ENCODE measurements around the gene SHC4. TPM values are rescaled to one million over a fixed set of nuclear protein-coding genes. Genes with fewer than 3 reads are reported as not detected.

Gene SHC4
- polyA plus RNA-seq, 1 of the 3 experiments (the other 2 are of a cell fraction), result 1.6 TPM

GRCh38 chr15:48896869-48897814 is 66.6 kb downstream of the SHC4 start:
- H3K27ac ChIP-seq (ENCODE audit: low read depth in 2 of 2, low read length in 1 of 2), result no peak overlapping the region
- H3K79me2 ChIP-seq (ENCODE audit: insufficient read depth), result no peaks in the 10 kb centered on the region
- no peak overlapping the region for H3K4me2 ChIP-seq
- no peak overlapping the region for H3K4me3 ChIP-seq (ENCODE audit: low read depth in 2 of 2, low read length in 1 of 2)
- 86% methylated on average over 13 of the region's 13 CpGs for WGBS (ENCODE audit: low lambda C conversion rate)
- H3K9ac ChIP-seq, result no peak overlapping the region
- no peak for TF ChIP-seq JUND (IDR thresholded peaks at IDR 0.05)
- TF ChIP-seq, protein P1, sequence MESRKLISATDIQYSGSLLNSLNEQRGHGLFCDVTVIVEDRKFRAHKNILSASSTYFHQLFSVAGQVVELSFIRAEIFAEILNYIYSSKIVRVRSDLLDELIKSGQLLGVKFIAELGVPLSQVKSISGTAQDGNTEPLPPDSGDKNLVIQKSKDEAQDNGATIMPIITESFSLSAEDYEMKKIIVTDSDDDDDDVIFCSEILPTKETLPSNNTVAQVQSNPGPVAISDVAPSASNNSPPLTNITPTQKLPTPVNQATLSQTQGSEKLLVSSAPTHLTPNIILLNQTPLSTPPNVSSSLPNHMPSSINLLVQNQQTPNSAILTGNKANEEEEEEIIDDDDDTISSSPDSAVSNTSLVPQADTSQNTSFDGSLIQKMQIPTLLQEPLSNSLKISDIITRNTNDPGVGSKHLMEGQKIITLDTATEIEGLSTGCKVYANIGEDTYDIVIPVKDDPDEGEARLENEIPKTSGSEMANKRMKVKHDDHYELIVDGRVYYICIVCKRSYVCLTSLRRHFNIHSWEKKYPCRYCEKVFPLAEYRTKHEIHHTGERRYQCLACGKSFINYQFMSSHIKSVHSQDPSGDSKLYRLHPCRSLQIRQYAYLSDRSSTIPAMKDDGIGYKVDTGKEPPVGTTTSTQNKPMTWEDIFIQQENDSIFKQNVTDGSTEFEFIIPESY (IDR thresholded peaks at IDR 0.05; ENCODE audit: borderline replicate concordance, low read depth), result no peak
- no peak for TF ChIP-seq RAD21 (IDR thresholded peaks at IDR 0.05; ENCODE audit: low read length)
- H3K9me3 ChIP-seq, result no peaks in the 10 kb centered on the region
- no peaks in the 10 kb centered on the region for H3K9me2 ChIP-seq
- no peaks in the 10 kb centered on the region for H4K20me1 ChIP-seq (ENCODE audit: insufficient read depth)
- H2AFZ ChIP-seq (ENCODE audit: low read depth), result no peak overlapping the region; the same call in 1 of the 2 replicates
- CTCF ChIA-PET, result no interaction called here
- no peaks in the 10 kb centered on the region for H3K4me1 ChIP-seq (ENCODE audit: control insufficient read depth in 1 of 2, insufficient read depth in 2 of 2, low read depth in 1 of 2, low read length in 1 of 2)
- no peaks in the 10 kb centered on the region for H3K27me3 ChIP-seq (ENCODE audit: insufficient read depth)
- H3F3A ChIP-seq (replicated peaks; ENCODE audit: insufficient read depth), result no peaks in the 10 kb centered on the region
- POLR2A ChIA-PET, result no interaction called here
- H3K36me3 ChIP-seq (replicated peaks in 1 of 2; ENCODE audit: control insufficient read depth in 1 of 2, insufficient read depth in 2 of 2, low read length in 1 of 2), result no peaks in the 10 kb centered on the region
- no peak for DNase-seq

- H3K27ac ChIP-seq (ENCODE audit: low read depth in 2 of 2, low read length in 1 of 2), result no peak overlapping the region
- no peak overlapping the region for H3K4me2 ChIP-seq
- peaks cover 4 to 17% of the 10 kb centered on the region in 2 experiments; a peak in 3 of 4 replicates for H3K4me1 ChIP-seq (ENCODE audit: control insufficient read depth in 1 of 2, insufficient read depth in 2 of 2, low read depth in 1 of 2, low read length in 1 of 2)
- peaks cover 15% of the 10 kb centered on the region for H3F3A ChIP-seq (replicated peaks; ENCODE audit: insufficient read depth)
- 95% methylated on average over 3 of the region's 3 CpGs for WGBS (ENCODE audit: low lambda C conversion rate)
- H3K9me3 ChIP-seq, result no peaks in the 10 kb centered on the region
- no peak overlapping the region for H3K4me3 ChIP-seq (ENCODE audit: low read depth in 2 of 2, low read length in 1 of 2)
- H3K9ac ChIP-seq, result no peak overlapping the region
- no peaks in the 10 kb centered on the region for H4K20me1 ChIP-seq (ENCODE audit: insufficient read depth)
- no peak for TF ChIP-seq YY1 (IDR thresholded peaks at IDR 0.05; ENCODE audit: low read depth)
- no peak for TF ChIP-seq USF2 (IDR thresholded peaks at IDR 0.05; ENCODE audit: borderline replicate concordance, low read depth, low read length)
- no peak for TF ChIP-seq RFX5 (IDR thresholded peaks at IDR 0.05; ENCODE audit: low read length)
- no peak for TF ChIP-seq FOSL2 (IDR thresholded peaks at IDR 0.05; ENCODE audit: borderline replicate concordance, low read depth)
- no peak for TF ChIP-seq GATA2 (CRISPR knock-in tag; IDR thresholded peaks at IDR 0.05)
- TF ChIP-seq SMC3 (IDR thresholded peaks at IDR 0.05; ENCODE audit: low read depth, low read length), result no peak
- no peak for TF ChIP-seq JUND (IDR thresholded peaks at IDR 0.05)
- TF ChIP-seq SIN3A (IDR thresholded peaks at IDR 0.05; ENCODE audit: borderline replicate concordance, low read depth, low read length), result no peak
- no peak for TF ChIP-seq MAX (IDR thresholded peaks at IDR 0.05; ENCODE audit: low read depth)
- TF ChIP-seq, protein P2, sequence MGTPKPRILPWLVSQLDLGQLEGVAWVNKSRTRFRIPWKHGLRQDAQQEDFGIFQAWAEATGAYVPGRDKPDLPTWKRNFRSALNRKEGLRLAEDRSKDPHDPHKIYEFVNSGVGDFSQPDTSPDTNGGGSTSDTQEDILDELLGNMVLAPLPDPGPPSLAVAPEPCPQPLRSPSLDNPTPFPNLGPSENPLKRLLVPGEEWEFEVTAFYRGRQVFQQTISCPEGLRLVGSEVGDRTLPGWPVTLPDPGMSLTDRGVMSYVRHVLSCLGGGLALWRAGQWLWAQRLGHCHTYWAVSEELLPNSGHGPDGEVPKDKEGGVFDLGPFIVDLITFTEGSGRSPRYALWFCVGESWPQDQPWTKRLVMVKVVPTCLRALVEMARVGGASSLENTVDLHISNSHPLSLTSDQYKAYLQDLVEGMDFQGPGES (IDR thresholded peaks at IDR 0.05; ENCODE audit: low read depth, low read length), result no peak
- no peak for TF ChIP-seq NRF1 (IDR thresholded peaks at IDR 0.05; ENCODE audit: low read depth, low read length)
- TF ChIP-seq GABPA (IDR thresholded peaks at IDR 0.05; ENCODE audit: low read depth), result no peak
- no peak for TF ChIP-seq RAD21 (IDR thresholded peaks at IDR 0.05; ENCODE audit: low read length)
- TF ChIP-seq ELF1 (IDR thresholded peaks at IDR 0.05), result no peak
- no peak for TF ChIP-seq RXRA (IDR thresholded peaks at IDR 0.05; ENCODE audit: borderline replicate concordance, low read depth)
- no peak for TF ChIP-seq CTCF (IDR thresholded peaks at IDR 0.05)
- no peaks in the 10 kb centered on the region for H3K79me2 ChIP-seq (ENCODE audit: insufficient read depth)
- no peak overlapping the region for H2AFZ ChIP-seq (ENCODE audit: low read depth)
- no peaks in the 10 kb centered on the region for H3K27me3 ChIP-seq (ENCODE audit: insufficient read depth)
- DNase-seq, result no peak
- ChIA-PET POLR2A (no interaction called here), CTCF (no interaction called here)
- no peaks in the 10 kb centered on the region for H3K9me2 ChIP-seq
- H3K36me3 ChIP-seq (replicated peaks in 1 of 2; ENCODE audit: control insufficient read depth in 1 of 2, insufficient read depth in 2 of 2, low read length in 1 of 2), result no peaks in the 10 kb centered on the region
Measured at GRCh38 chr15:48893311-48893710, 70.4 kb downstream of the SHC4 start.
